Progenitor cell of endocrine pancreas (in vitro differentiated cells): ENCODE results near the gene AP3S1. TPM values are rescaled to one million over a fixed set of nuclear protein-coding genes. Genes with fewer than 3 reads are reported as not detected.
"Not testable (repeated sequence)": the region's sequence is repeated elsewhere in the genome, so short reads cannot be mapped to it uniquely, and the experiment has no call there.

Source experiments
- DNase-seq: peaks from one replicate; pipeline ENCODE4 v3.0.0; 2021; ENCODE audit warnings: low spot score; ENCODE audit not compliant: unreplicated experiment
- H3K27ac Mint-ChIP-seq: 2 replicates; pipeline ENCODE4 v1.8.0; 2021; ENCODE audit warnings: mild to moderate bottlenecking, moderate library complexity, mixed read lengths
- H3K27me3 Mint-ChIP-seq: 2 replicates; pipeline ENCODE4 v1.8.0; 2021; ENCODE audit warnings: mixed read lengths
- H3K36me3 Mint-ChIP-seq: 2 replicates; pipeline ENCODE4 v1.8.0; 2022; ENCODE audit warnings: mixed read lengths; ENCODE audit not compliant: insufficient read depth
- H3K4me1 Mint-ChIP-seq: 2 replicates; pipeline ENCODE4 v1.8.0; 2021; ENCODE audit warnings: low read depth, mixed read lengths
- H3K4me3 Mint-ChIP-seq: 2 replicates; pipeline ENCODE4 v1.8.0; 2021; ENCODE audit warnings: low read depth, mild to moderate bottlenecking, moderate library complexity, mixed read lengths
- H3K9me3 Mint-ChIP-seq: 2 replicates; pipeline ENCODE4 v1.8.0; 2021; ENCODE audit warnings: low read depth, mixed read lengths
- total RNA-seq: library from RNA; stranded (reverse); gene quantifications from 2 replicates; pipeline ENCODE4 v1.2.1, GENCODE V29; 2021
- TF ChIP-seq, protein P1 (sequence below): fragments of 200-600 bp; sonication (generic); IDR thresholded peaks from one replicate; pipeline ENCODE4 v1.5.0; 2021; ENCODE audit warnings: antibody characterized with exemption, mild to moderate bottlenecking; ENCODE audit not compliant: unreplicated experiment

The AP3S1 gene
- total RNA-seq, 1 donor from 2014 or later, result 65.3 TPM

- TF ChIP-seq, protein P1, sequence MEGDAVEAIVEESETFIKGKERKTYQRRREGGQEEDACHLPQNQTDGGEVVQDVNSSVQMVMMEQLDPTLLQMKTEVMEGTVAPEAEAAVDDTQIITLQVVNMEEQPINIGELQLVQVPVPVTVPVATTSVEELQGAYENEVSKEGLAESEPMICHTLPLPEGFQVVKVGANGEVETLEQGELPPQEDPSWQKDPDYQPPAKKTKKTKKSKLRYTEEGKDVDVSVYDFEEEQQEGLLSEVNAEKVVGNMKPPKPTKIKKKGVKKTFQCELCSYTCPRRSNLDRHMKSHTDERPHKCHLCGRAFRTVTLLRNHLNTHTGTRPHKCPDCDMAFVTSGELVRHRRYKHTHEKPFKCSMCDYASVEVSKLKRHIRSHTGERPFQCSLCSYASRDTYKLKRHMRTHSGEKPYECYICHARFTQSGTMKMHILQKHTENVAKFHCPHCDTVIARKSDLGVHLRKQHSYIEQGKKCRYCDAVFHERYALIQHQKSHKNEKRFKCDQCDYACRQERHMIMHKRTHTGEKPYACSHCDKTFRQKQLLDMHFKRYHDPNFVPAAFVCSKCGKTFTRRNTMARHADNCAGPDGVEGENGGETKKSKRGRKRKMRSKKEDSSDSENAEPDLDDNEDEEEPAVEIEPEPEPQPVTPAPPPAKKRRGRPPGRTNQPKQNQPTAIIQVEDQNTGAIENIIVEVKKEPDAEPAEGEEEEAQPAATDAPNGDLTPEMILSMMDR, result no peak
- no peak for DNase-seq
- peaks cover 16% of the 10 kb centered on the region for H3K4me1 Mint-ChIP-seq
- H3K4me3 Mint-ChIP-seq, result peak overlapping the region; percentile 96
- peaks cover 4% of the 10 kb centered on the region for H3K36me3 Mint-ChIP-seq
- H3K27me3 Mint-ChIP-seq, result peaks cover 31% of the 10 kb centered on the region
- H3K9me3 Mint-ChIP-seq, result no peaks in the 10 kb centered on the region
- peak overlapping the region; percentile 96 for H3K27ac Mint-ChIP-seq
Measured at GRCh38 chr5:115815693-115816225, 26.0 kb upstream of the AP3S1 start.

DNA sequence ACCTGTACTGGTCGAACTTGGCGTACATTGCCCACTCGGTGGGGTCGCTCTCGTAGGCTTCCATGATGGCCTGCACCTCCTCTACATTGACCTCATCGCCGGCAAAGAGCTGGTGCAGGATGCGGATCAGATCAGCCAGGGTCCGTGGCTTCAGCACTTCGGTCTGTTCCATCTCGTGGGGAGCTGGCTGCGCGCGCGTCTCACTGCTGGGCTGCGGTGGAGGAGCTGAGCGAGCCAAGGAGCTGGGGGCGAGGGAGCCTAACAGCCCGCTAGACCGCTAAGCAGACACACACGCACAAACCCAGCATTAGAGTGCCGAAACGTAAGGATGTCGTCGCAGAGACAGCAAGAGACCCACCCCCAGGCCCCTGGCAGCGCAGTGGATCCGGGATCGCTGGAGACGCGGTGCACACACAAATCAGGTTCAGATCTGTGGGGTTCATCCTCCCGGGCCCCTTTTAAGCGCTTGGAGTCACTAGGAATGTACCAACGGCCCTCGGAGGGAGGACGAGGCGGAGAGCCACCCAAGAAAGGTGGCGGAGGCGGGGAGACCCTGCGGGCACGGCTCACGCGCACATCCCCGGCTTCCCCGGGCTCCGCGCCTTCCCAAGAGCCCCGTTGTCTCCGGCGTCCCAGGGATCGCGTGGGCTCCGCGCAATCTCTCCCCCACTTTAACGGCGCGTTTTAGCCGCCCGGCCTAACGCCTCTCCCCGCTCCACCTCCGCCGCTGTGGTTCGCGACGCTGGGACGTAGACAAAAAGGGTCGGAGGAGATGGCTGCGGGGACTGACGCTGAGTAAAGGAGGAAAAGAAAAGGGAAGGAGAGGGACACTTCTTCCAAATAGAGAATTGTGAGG is 25.3 kb upstream of the AP3S1 start, which contains the start of gene CDO1:
Gene CDO1, minus strand, starts transcription at position 434 of the 856 bp plus-strand sequence. Its CDS starts 262 bp downstream, at position 172.
- Mint-ChIP-seq H3K27ac (peak within 1 kb of the TSS; percentile 96), H3K9me3 (no peaks in the 10 kb centered on the region), H3K4me1 (peaks cover 16% of the 10 kb centered on the region), H3K27me3 (peaks cover 31% of the 10 kb centered on the region), H3K4me3 (peak within 1 kb of the TSS; percentile 96), H3K36me3 (peaks cover 4% of the 10 kb centered on the region)
- TF ChIP-seq, protein P1, result no peak
- peak; percentile 46 for DNase-seq

- H3K36me3 Mint-ChIP-seq, result peaks cover 3% of the 10 kb centered on the region
- peaks cover 16% of the 10 kb centered on the region for H3K4me1 Mint-ChIP-seq
- H3K4me3 Mint-ChIP-seq, result peak overlapping the region; percentile 37
- peaks cover 31% of the 10 kb centered on the region for H3K27me3 Mint-ChIP-seq
- H3K9me3 Mint-ChIP-seq, result no peaks in the 10 kb centered on the region
- no peak for DNase-seq
- no peak overlapping the region for H3K27ac Mint-ChIP-seq
- TF ChIP-seq, protein P1, result no peak
Measured at GRCh38 chr5:115817386-115817785, 24.3 kb upstream of the AP3S1 start.

GRCh38 chr5:115818821-115819220 is 22.9 kb upstream of the AP3S1 start:
- H3K9me3 Mint-ChIP-seq, result peaks cover 4% of the 10 kb centered on the region
- H3K27ac Mint-ChIP-seq, result no peak overlapping the region
- no peak overlapping the region for H3K4me3 Mint-ChIP-seq
- H3K4me1 Mint-ChIP-seq, result peaks cover 15% of the 10 kb centered on the region
- H3K27me3 Mint-ChIP-seq, result peaks cover 28% of the 10 kb centered on the region
- no peaks in the 10 kb centered on the region for H3K36me3 Mint-ChIP-seq
- TF ChIP-seq, protein P1, result no peak
- DNase-seq, result no peak

DNA sequence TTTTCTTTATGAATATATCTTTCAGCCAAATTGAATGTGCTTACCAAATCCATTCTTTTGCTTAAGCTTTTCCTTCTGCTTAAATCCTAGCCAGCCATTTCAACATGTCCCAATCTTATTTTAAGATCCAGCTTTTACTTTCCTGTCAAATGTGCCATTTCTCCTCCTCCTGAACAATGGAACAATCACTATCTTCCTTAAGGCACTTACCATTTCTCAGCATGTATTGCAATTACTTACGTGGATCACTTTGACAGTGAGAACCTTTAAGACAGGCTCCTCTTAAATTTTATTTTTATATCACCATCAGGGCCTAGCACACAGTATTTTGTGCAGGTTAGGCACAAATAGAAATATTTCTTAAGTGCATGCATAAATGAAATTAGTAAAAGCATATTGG is 20.9 kb upstream of the AP3S1 start:
- Mint-ChIP-seq H3K4me1 (peaks cover 3% of the 10 kb centered on the region), H3K4me3 (no peak overlapping the region), H3K36me3 (no peaks in the 10 kb centered on the region), H3K27ac (no peak overlapping the region), H3K27me3 (peaks cover 10% of the 10 kb centered on the region), H3K9me3 (peaks cover 18% of the 10 kb centered on the region)
- DNase-seq, result no peak
- TF ChIP-seq, protein P1, result no peak

- H3K4me3 Mint-ChIP-seq, H3K27me3 Mint-ChIP-seq, H3K36me3 Mint-ChIP-seq, DNase-seq, H3K4me1 Mint-ChIP-seq, H3K27ac Mint-ChIP-seq: not testable (repeated sequence)
- peaks cover 22% of the 10 kb centered on the region for H3K9me3 Mint-ChIP-seq
Measured at GRCh38 chr5:115824983-115825382, 16.8 kb upstream of the AP3S1 start.
